Hepatocyte (in vitro differentiated cells): ENCODE results near the gene SMARCB1. TPM values are rescaled to one million over a fixed set of nuclear protein-coding genes. Genes with fewer than 3 reads are reported as not detected.
A peak's percentile ranks its signal among the peaks of the same experiment; 100 is the strongest.

Source experiments
- DNase-seq: peaks from one replicate; pipeline ENCODE4 v3.0.0-alpha.2; 2016; ENCODE audit warnings: low spot score
- H2AFZ ChIP-seq: fragments of 200-600 bp; sonication (generic); 2 replicates; pipeline ENCODE4 v1.6.0; 2016; ENCODE audit warnings: antibody characterized with exemption, mild to moderate bottlenecking
- H3K27ac ChIP-seq: fragments of 200-600 bp; sonication (generic); 2 replicates; pipeline ENCODE4 v1.5.1; 2016; ENCODE audit warnings: mild to moderate bottlenecking
- H3K27me3 ChIP-seq: fragments of 200-600 bp; sonication (generic); 2 replicates; pipeline ENCODE4 v1.6.1; 2016
- H3K36me3 ChIP-seq: fragments of 200-600 bp; sonication (generic); replicated peaks from 2 replicates; pipeline ENCODE4 v1.5.1; 2016; ENCODE audit warnings: low read depth; ENCODE audit not compliant: insufficient read depth
- H3K4me1 ChIP-seq: fragments of 200-600 bp; sonication (generic); 2 replicates; pipeline ENCODE4 v1.5.1; 2016; ENCODE audit warnings: mild to moderate bottlenecking, moderate library complexity; ENCODE audit not compliant: insufficient read depth
- H3K4me2 ChIP-seq: fragments of 200-600 bp; sonication (generic); 2 replicates; pipeline ENCODE4 v1.6.0; 2016
- H3K4me3 ChIP-seq: fragments of 200-600 bp; sonication (generic); 2 replicates; pipeline ENCODE4 v1.5.1; 2016; ENCODE audit warnings: mild to moderate bottlenecking
- H3K79me2 ChIP-seq: fragments of 200-600 bp; sonication (generic); 2 replicates; pipeline ENCODE4 v1.6.0; 2017; ENCODE audit warnings: mild to moderate bottlenecking
- H3K9me2 ChIP-seq: fragments of 200-600 bp; sonication (generic); replicated peaks from 2 replicates; pipeline ENCODE4 v1.6.0; 2017; ENCODE audit warnings: mild to moderate bottlenecking; ENCODE audit not compliant: insufficient read depth
- H3K9me3 ChIP-seq: fragments of 200-600 bp; sonication (generic); 2 replicates; pipeline ENCODE4 v1.5.1; 2016; ENCODE audit warnings: low read depth, mild to moderate bottlenecking
- H4K20me1 ChIP-seq: fragments of 200-600 bp; sonication (generic); 2 replicates; pipeline ENCODE4 v1.6.0; 2016; ENCODE audit warnings: mild to moderate bottlenecking; ENCODE audit not compliant: insufficient read depth, poor library complexity, severe bottlenecking
- CTCF ChIP-seq: fragments of 200-600 bp; sonication (generic); IDR thresholded peaks from 2 replicates; pipeline ENCODE4 v1.5.1; 2016; ENCODE audit warnings: antibody characterized with exemption, mild to moderate bottlenecking; ENCODE audit not compliant: poor library complexity
- EZH2 ChIP-seq: fragments of 200-600 bp; sonication (generic); IDR thresholded peaks from 2 replicates; pipeline ENCODE4 v1.6.1; 2016; ENCODE audit warnings: antibody characterized with exemption, mild to moderate bottlenecking, borderline replicate concordance
- EZH2phosphoT487 ChIP-seq: fragments of 200-600 bp; sonication (generic); IDR thresholded peaks from one replicate; pipeline ENCODE4 v1.6.1; 2018; ENCODE audit warnings: antibody characterized with exemption, mild to moderate bottlenecking, low read depth, moderate library complexity; ENCODE audit not compliant: unreplicated experiment, severe bottlenecking
- WGBS: methylation state at CpG from one replicate; pipeline ENCODE4 v1.1.6; 2016; ENCODE audit warnings: low lambda C conversion rate; ENCODE audit errors: missing lambda C conversion rate; 5-methylcytosine and 5-hydroxymethylcytosine counted together
- polyA plus RNA-seq: library from polyadenylated mRNA; unstranded; fragments of >200 nt; fragmentation: Nextera tagmentation; extraction: Ambion mirVana; gene quantifications from 2 replicates; pipeline ENCODE4 v1.2.1, GENCODE V29; 2016
- total RNA-seq: library from RNA; depleted of rRNA; stranded (reverse); fragments of >200 nt; gene quantifications from 2 replicates; pipeline ENCODE4 v1.2.3, GENCODE V29; 2014

SMARCB1 gene
- total and polyA plus RNA-seq, 2 experiments from 2014 or later, result 84.3 to 120 TPM

- WGBS, result 95% methylated on average over 12 of the region's 12 CpGs
- DNase-seq, result no peak
- H4K20me1 ChIP-seq, result no peaks in the 10 kb centered on the region
- no peaks in the 10 kb centered on the region for H3K27me3 ChIP-seq
- peak overlapping the region; percentile 87 for H3K4me3 ChIP-seq
- H3K4me1 ChIP-seq, result peaks cover 8% of the 10 kb centered on the region
- peak overlapping the region; percentile 74 for H2AFZ ChIP-seq
- no peaks in the 10 kb centered on the region for H3K36me3 ChIP-seq
- H3K9me3 ChIP-seq, result no peaks in the 10 kb centered on the region
- peak overlapping the region; percentile 75 for H3K27ac ChIP-seq
- H3K9me2 ChIP-seq, result no peaks in the 10 kb centered on the region
- TF ChIP-seq CTCF, result no peak
- TF ChIP-seq EZH2phosphoT487, result no peak
- no peak for TF ChIP-seq EZH2
- peak overlapping the region; percentile 86 for H3K4me2 ChIP-seq
- H3K79me2 ChIP-seq, result peaks cover 35% of the 10 kb centered on the region
These were observed 36.9 kb upstream of the SMARCB1 start for GRCh38 chr22:23749841-23750301.

DNA sequence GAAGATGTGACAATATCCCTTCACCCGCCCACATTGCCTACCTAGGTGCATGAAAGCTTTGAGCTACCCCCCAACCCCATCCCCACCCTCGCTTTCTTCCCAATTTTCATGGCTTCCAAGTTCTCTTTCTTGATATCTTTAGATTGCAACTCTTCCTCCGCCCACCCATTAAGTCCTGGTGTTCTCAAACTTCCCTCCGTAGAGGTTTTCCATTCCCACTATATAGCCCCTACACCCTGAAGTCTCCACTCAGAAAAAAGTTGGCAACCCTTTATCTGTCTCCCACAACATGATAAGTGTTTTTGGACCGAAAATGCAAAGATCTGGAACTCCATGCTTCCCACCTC is 36.4 kb upstream of the SMARCB1 start:
- H3K4me2 ChIP-seq, result peak overlapping the region; percentile 86
- H3K9me2 ChIP-seq, result no peaks in the 10 kb centered on the region
- DNase-seq, result no peak
- H2AFZ ChIP-seq, result peak overlapping the region; percentile 74
- peaks cover 8% of the 10 kb centered on the region for H3K4me1 ChIP-seq
- peak overlapping the region; percentile 75 for H3K27ac ChIP-seq
- H3K79me2 ChIP-seq, result peaks cover 35% of the 10 kb centered on the region
- no peaks in the 10 kb centered on the region for H3K27me3 ChIP-seq
- H3K9me3 ChIP-seq, result no peaks in the 10 kb centered on the region
- WGBS, result 46% methylated on average over 5 of the region's 5 CpGs
- no peaks in the 10 kb centered on the region for H3K36me3 ChIP-seq
- peak overlapping the region; percentile 87 for H3K4me3 ChIP-seq
- TF ChIP-seq EZH2 (no peak), CTCF (no peak)
- no peaks in the 10 kb centered on the region for H4K20me1 ChIP-seq

- peak within 1 kb of the TSS; percentile 74 for H2AFZ ChIP-seq
- DNase-seq, result peak; percentile 97
- no peak for TF ChIP-seq EZH2phosphoT487
- TF ChIP-seq CTCF, result peak; percentile 29
- no peak for TF ChIP-seq EZH2
- peak within 1 kb of the TSS; percentile 90 for H3K4me2 ChIP-seq
- peaks cover 8% of the 10 kb centered on the region for H3K4me1 ChIP-seq
- H3K9me2 ChIP-seq, result no peaks in the 10 kb centered on the region
- H3K79me2 ChIP-seq, result peaks cover 35% of the 10 kb centered on the region
- H3K27ac ChIP-seq, result peak within 1 kb of the TSS; percentile 95
- H4K20me1 ChIP-seq, result no peaks in the 10 kb centered on the region
- H3K27me3 ChIP-seq, result no peaks in the 10 kb centered on the region
- under 1% methylated on average over 60 of the region's 78 CpGs for WGBS
- H3K36me3 ChIP-seq, result no peaks in the 10 kb centered on the region
- no peaks in the 10 kb centered on the region for H3K9me3 ChIP-seq
- peak within 1 kb of the TSS; percentile 87 for H3K4me3 ChIP-seq
These were observed 35.9 kb upstream of the SMARCB1 start, which contains the start of gene ZNF70 for GRCh38 chr22:23750714-23751440. Gene ZNF70 (minus strand): TSS chr22:23751112. CDS start chr22:23745140, 5,972 bp downstream.
